ENCODE data around the gene PRKRIP1. TPM values are rescaled to one million over a fixed set of nuclear protein-coding genes. Genes with fewer than 3 reads are reported as not detected.
A peak's percentile ranks its signal among the peaks of the same experiment; 100 is the strongest.
"Not testable (repeated sequence)": the region's sequence is repeated elsewhere in the genome, so short reads cannot be mapped to it uniquely, and the experiment has no call there.

The PRKRIP1 gene
- 25.8 and 25.9 TPM in 2 replicates for total RNA-seq (2014; rRNA removed; shearing (Covaris generic))
- polyA plus RNA-seq (2015; cell fraction: cytosol; rRNA removed), result 30.5 and 32.9 TPM in 2 replicates
- 118 and 121 TPM in 2 replicates for polyA plus RNA-seq (2015; cell fraction: nucleus; rRNA removed)

- peak; percentile 96 for DNase-seq (ENCODE audit: low read depth, low spot score)
- in situ Hi-C loops (cut with HindIII; ENCODE audit: low pct_unique_long_range_greater_than_20kb, low sequenced_read_pairs), result no loop called here
These were observed at the start of gene PRKRIP1 for GRCh38 chr7:102395873-102396709. Gene PRKRIP1, plus strand, starts transcription at chr7:102396363. Its CDS starts 49 bp downstream, at chr7:102396412.

- in situ Hi-C loops (cut with HindIII; ENCODE audit: low pct_unique_long_range_greater_than_20kb, low sequenced_read_pairs); DNase-seq (ENCODE audit: low read depth, low spot score): not testable (repeated sequence)
These were observed 49.2 kb upstream of the PRKRIP1 start for GRCh38 chr7:102346983-102347382.

- in situ Hi-C loops (cut with HindIII; ENCODE audit: low pct_unique_long_range_greater_than_20kb, low sequenced_read_pairs); DNase-seq (ENCODE audit: low read depth, low spot score): not testable (repeated sequence)
These were observed 39.8 kb upstream of the PRKRIP1 start, which contains the start of gene SPDYE6 for GRCh38 chr7:102356344-102356743. Gene SPDYE6, minus strand, starts transcription at chr7:102356444. Its CDS starts 421 bp downstream, at chr7:102356023.

GRCh38 chr7:102363549-102364393, 32.4 kb upstream of the PRKRIP1 start:
- DNase-seq (ENCODE audit: low read depth, low spot score), result peak; percentile 100
- in situ Hi-C loops (cut with HindIII; ENCODE audit: low pct_unique_long_range_greater_than_20kb, low sequenced_read_pairs), result not testable (repeated sequence)

- in situ Hi-C loops (cut with HindIII; ENCODE audit: low pct_unique_long_range_greater_than_20kb, low sequenced_read_pairs); DNase-seq (ENCODE audit: low read depth, low spot score): not testable (repeated sequence)
These were observed 31.7 kb upstream of the PRKRIP1 start for GRCh38 chr7:102364394-102364886.

GRCh38 chr7:102365390-102365789, 30.8 kb upstream of the PRKRIP1 start:
- in situ Hi-C loops (cut with HindIII; ENCODE audit: low pct_unique_long_range_greater_than_20kb, low sequenced_read_pairs); DNase-seq (ENCODE audit: low read depth, low spot score): not testable (repeated sequence)

- in situ Hi-C loops (cut with HindIII; ENCODE audit: low pct_unique_long_range_greater_than_20kb, low sequenced_read_pairs); DNase-seq (ENCODE audit: low read depth, low spot score): not testable (repeated sequence)
These were observed 26.1 kb upstream of the PRKRIP1 start for GRCh38 chr7:102370038-102370437.

GRCh38 chr7:102372796-102373195, 23.4 kb upstream of the PRKRIP1 start:
- not testable (repeated sequence) for DNase-seq (ENCODE audit: low read depth, low spot score)

GRCh38 chr7:102376964-102377466, 19.1 kb upstream of the PRKRIP1 start:
- in situ Hi-C loops (cut with HindIII; ENCODE audit: low pct_unique_long_range_greater_than_20kb, low sequenced_read_pairs), result no loop called here
- no peak for DNase-seq (ENCODE audit: low read depth, low spot score)

More at GRCh38 chr7:102372796-102373195, 23.4 kb upstream of the PRKRIP1 start:
- in situ Hi-C loops (cut with HindIII; ENCODE audit: low pct_unique_long_range_greater_than_20kb, low sequenced_read_pairs), result not testable (repeated sequence)

- in situ Hi-C loops (cut with HindIII; ENCODE audit: low pct_unique_long_range_greater_than_20kb, low sequenced_read_pairs); DNase-seq (ENCODE audit: low read depth, low spot score): not testable (repeated sequence)
These were observed 15.3 kb upstream of the PRKRIP1 start for GRCh38 chr7:102380837-102381236.

- in situ Hi-C loops (cut with HindIII; ENCODE audit: low pct_unique_long_range_greater_than_20kb, low sequenced_read_pairs), result not testable (repeated sequence)
These were observed 14.3 kb upstream of the PRKRIP1 start for GRCh38 chr7:102381696-102382425.

GRCh38 chr7:102387064-102387463, 9.1 kb upstream of the PRKRIP1 start:
- DNase-seq (ENCODE audit: low read depth, low spot score), result no peak
- in situ Hi-C loops (cut with HindIII; ENCODE audit: low pct_unique_long_range_greater_than_20kb, low sequenced_read_pairs), result no loop called here

More at GRCh38 chr7:102381696-102382425, 14.3 kb upstream of the PRKRIP1 start:
- not testable (repeated sequence) for DNase-seq (ENCODE audit: low read depth, low spot score)

GRCh38 chr7:102389810-102390209, 6.4 kb upstream of the PRKRIP1 start:
- in situ Hi-C loops (cut with HindIII; ENCODE audit: low pct_unique_long_range_greater_than_20kb, low sequenced_read_pairs), result no loop called here
- DNase-seq (ENCODE audit: low read depth, low spot score), result no peak

- in situ Hi-C loops (cut with HindIII; ENCODE audit: low pct_unique_long_range_greater_than_20kb, low sequenced_read_pairs), result no loop called here
- DNase-seq (ENCODE audit: low read depth, low spot score), result peak; percentile 92
These were observed 5.3 kb upstream of the PRKRIP1 start for GRCh38 chr7:102390697-102391484.

- DNase-seq (ENCODE audit: low read depth, low spot score), result no peak
- in situ Hi-C loops (cut with HindIII; ENCODE audit: low pct_unique_long_range_greater_than_20kb, low sequenced_read_pairs), result no loop called here
These were observed 3.8 kb upstream of the PRKRIP1 start for GRCh38 chr7:102392330-102392729.

- no peak for DNase-seq (ENCODE audit: low read depth, low spot score)
- in situ Hi-C loops (cut with HindIII; ENCODE audit: low pct_unique_long_range_greater_than_20kb, low sequenced_read_pairs), result no loop called here
These were observed 2.7 kb upstream of the PRKRIP1 start for GRCh38 chr7:102393467-102393866.

All from SK-MEL-5 (cell line).